Activated gamma-delta T cell treated with Interleukin-2 at 50 U/mL for 16 hours (primary cell): ENCODE data around the gene HPSE.

Experiments
- DNase-seq: peaks from one replicate; pipeline ENCODE4 v3.0.0-alpha.2; 2020

Gene HPSE

DNA sequence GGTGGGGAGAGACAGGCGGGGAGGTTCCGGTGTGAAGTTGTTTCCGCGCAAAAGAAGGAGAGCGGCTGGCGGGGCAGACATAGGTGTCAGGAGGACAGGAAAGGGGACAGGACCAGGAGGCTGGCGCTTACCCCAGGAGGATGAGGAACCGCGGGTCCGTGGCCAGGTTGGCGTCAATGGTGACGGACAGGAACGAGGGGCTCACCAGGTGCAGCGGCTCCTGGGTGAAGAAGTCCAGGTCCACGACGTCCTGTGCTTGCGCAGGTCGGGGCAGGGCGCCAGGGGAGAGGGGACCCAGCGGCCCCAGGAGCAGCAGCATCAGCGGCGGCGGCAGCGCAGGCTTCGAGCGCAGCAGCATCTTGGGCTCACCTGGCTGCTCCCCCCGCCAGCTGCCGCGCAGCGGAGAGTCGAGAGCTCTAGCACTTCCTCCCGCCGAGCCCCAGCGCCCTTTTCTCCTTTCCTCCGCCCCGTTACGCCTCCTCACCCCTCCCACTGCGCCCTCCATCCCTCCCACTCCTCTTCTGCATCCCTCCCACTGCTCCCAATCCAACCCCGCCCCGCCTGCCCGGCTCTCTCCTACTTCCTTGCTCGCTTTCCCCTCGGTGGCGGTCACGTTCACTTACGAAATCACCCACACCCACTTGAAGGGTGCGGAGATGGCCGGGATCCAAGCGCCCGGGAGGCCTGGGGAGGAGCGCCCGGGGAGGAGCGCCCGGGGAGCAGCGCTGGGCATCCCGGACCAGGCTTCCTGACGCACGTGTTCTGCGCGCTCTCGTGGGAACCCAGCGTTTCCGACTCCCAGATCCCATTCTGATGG lies at the start of gene HPSE:
TSS of gene HPSE (minus strand) at position 424 of the 817 bp plus-strand sequence. CDS start at position 358, 66 bp downstream.
- DNase-seq = peak; percentile 54

DNA sequence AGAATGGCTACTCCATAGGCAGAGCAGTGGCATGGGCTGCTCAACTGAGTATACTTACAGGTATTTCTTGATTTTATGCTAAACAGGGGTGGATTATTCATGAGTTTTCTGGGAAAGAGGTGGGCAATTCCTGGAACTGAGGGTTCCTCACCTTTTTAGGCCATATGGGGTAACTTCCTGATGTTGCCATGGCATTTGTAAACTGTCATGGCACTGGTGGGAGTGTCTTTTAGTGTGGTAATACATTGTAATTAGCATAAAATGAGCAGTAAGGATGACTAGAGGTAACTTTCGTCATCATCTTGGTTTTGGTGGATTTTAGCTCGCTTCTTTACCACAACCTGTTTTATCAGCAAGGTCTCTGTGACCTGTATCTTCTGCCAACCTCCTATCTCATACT lies 48.2 kb upstream of the HPSE start:
- DNase-seq = no peak

DNA sequence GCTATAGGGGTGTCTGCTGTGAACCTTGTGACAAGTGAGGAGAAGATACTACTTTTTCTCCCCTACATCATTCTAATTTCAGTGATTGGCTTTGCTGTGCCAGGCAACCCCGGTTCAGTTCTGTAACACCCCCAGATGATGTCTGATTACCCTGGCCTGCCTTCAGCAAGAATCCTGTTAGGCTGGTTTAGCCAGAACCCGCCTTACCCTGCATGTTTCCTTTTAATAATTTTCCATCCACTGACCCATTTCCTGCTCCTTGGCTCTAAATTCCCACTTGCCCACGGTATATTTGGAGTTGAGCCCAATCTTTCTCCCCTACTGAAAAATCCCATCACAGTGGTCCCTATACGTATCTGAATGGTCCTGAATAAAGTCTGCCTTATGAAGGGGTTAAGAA lies 46.5 kb upstream of the HPSE start:
- no peak for DNase-seq

DNA sequence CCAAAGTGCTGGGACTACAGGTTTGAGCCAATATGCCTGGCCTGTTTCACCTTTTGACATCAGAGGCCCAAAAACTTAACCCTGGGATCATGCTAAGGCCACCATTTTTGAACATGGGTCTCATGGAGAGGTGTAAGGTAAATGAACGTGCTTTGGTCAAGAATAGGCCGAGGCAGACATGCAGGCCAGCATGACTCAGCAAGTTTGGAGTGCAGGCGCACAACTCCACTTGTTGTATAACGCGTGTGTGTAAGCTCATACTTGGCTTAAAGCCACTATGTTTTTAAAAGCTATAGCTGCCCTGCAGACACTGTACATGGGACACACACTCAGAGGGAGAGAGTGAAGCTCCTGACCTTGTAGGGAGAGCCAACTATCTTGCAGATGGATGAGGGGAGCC lies 43.8 kb upstream of the HPSE start:
- no peak for DNase-seq

DNA sequence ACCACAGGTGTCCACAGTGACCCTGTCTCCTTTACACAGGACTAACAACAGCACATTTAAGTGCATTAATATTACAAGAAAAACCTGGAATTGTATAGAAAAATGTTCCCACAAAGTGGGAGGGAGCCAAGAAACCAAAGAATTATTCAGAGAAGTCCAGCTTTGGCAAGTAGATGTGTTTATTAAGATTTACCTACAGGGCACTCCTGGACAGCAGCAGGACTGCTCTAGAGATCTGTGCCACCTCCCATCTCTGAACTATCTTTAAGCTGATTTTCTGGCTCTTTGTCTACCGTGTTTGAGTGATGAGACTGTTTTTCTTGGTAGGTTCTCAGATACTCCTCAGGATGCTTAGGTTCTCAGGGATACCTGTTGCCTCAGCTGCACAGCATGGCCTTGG lies 38.3 kb upstream of the HPSE start:
- DNase-seq = no peak

- no peak for DNase-seq
Observed at GRCh38 chr4:83371936-83372335, 37.3 kb upstream of the HPSE start.

DNA sequence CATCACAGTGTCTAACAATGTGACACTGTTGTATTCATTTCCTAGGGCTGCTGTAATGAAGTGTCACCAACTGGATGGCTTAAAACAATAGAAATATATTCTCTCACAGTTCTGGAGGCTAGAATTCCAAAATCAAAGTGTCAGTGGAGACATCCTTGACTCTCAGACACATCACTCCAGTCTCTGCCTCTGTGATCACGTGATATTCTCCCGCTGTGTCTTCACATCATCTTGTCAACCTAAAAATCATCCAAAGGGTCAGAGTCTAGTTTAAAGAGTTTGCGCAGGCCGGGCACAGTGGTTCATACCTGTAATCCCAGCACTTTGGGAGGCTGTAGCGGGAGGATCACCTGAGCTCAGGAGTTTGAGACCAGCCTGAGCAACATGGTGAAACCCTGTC lies 36.6 kb upstream of the HPSE start:
- no peak for DNase-seq

- no peak for DNase-seq
Observed at GRCh38 chr4:83370640-83370906, 35.9 kb upstream of the HPSE start.

DNA sequence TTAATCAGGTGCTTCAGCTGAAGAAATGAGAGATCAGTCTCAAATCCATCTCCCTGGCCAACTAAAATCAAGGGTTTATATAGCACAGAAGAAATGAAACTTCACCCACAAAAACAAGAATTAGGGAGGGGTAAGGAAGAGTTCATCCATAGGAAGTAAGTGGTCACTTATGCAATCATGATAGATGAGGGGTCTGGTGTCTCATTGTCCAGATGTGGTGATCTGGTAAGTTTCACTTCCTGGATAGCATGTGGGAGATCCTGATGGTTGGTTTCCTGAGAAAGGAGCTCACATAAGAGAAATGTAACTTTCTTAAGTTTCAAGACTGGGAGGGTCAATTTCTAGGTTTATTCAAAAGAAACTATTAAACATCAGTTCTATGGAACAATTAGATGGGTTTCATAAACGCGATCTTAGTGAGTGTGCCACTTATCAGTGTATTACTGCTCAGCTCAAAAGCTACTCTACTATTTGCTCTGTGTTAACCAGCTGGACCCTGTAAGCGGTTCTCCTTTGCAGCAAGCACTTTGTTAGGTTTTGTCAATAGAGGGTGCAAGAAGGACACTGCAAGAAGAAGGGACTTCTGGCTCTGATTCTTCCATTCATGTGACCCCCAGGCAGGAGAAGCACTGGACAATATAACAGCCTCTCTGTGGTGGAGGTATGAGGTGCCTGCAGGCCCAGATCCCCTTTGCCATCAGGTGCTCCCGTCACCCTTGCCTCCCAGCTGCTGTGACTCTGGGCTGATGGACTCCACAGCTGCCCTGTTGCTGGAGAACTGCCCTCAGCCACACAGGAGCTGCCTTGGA lies 35.4 kb upstream of the HPSE start:
- no peak for DNase-seq

GRCh38 chr4:83364312-83364711 lies 29.7 kb upstream of the HPSE start:
- no peak for DNase-seq

GRCh38 chr4:83362492-83363329 lies 28.1 kb upstream of the HPSE start:
- DNase-seq = no peak

DNA sequence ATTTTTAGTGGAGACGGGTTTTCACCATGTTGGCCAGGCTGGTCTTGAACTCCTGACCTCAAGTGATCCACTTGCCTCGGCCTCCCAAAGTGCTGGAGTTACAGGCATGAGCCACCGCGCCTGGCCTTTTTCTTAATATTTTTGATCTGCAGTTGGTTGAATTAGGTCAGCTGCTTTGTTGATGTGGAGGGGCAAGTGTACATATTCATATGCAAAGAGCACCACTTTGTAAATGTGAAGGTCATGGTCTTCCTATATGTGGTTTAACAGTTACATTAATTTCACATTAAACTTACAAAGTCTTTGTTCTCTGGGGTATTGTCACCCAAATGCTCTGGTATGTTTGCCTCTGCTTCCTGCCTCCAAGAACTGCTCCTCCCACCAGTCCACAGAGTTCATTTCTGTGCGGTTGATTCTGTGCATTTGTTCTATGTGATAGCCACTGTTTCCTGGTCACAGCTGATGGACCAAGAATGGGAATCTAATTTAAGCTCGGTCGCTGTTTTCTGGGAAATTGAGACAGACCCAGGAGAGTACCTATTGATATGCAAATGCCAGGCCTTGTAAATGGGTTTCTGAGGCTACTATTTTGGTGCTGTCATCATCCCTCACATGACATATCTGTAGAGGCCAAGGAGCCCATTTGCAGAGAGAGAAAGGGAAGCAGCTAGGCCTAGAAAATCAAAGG lies 26.9 kb upstream of the HPSE start:
- DNase-seq = no peak

DNA sequence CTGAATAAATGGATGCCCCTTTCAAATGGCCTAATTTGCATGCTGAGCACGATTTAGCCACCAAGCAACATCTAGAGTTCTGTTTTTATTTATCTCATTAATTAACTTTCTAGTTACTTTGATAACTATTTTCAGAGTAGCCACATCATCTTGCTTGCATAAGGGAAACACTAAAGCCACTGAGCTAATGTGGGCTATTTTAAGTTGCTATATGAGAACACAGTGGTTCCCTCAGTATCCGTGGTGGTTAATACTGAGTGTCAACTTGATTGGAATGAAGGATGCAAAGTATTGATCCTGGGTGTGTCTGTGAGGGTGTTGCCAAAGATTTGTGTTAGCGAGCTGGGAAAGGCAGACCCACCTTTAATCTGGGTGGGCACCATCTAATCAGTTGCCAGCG lies 25.4 kb upstream of the HPSE start:
- DNase-seq = no peak

- no peak for DNase-seq
Observed at GRCh38 chr4:83358410-83358809, 23.8 kb upstream of the HPSE start.

GRCh38 chr4:83356899-83357661 lies 22.4 kb upstream of the HPSE start:
- DNase-seq = no peak

DNA sequence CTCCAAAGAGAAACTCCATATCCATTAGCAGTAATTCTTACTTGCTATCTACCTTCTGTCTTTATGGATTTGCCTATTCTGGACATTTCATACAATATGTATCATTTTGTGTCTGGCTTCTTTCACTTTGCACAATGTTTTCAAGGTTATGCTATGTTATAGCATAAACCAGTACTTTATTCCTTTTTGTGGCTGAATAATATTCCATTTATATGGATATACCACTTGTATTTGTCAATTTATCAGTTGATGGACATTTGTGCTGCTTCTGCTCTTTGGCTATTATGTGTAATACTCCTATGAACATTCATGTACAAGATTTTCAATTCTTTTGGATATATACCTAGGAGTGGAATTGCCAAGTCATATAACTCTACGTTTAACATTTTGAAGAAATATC lies 18.9 kb upstream of the HPSE start:
- DNase-seq = no peak

GRCh38 chr4:83348074-83348473 lies 13.4 kb upstream of the HPSE start:
- DNase-seq = no peak

- DNase-seq = no peak
Observed at GRCh38 chr4:83342476-83342875, 7.8 kb upstream of the HPSE start.

- peak; percentile 8 for DNase-seq
Observed at GRCh38 chr4:83340692-83341343, 6.2 kb upstream of the HPSE start.

- DNase-seq = no peak
Observed at GRCh38 chr4:83339573-83339972, 4.9 kb upstream of the HPSE start.

DNA sequence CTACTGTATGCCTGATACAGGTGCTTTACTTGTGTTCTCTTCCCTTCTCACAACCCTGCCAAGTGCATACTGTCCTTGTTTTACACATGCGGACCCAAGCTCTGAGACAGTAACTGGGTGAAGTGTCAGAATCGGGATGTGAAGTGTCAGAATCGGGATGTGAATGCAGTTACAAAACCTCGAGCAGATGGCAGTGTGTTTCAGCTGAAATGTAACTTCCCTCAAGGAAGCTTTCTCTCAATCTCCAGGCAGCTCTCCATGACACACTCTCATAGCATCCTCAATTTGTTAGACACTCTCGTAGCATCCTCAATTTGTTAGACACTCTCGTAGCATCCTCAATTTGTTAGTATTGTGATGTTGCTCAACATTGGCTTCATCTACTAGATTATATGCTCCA lies 1.1 kb upstream of the HPSE start:
- no peak for DNase-seq

DNA sequence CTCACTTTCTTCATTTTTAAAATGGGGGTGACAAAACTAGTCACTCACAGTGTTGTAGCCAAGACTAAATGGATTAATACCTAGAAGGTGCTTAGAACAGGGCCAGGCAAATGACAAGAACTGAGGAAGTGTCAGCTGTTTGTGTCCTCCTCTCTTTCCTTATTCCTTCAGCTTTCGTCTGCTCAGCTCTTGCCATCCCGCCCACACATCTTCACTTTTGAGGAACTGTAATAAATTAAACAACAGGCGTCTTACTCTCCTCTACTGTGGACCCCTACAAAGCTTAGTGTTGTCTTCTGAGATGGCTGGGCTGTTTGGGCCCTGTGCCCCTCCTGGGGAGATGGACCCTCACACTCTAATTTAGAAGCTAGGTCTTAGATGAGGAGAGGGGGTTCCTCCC lies 2.7 kb downstream of the HPSE start:
- DNase-seq = no peak
